Measurements from ENCODE around the gene NCOR2. TPM values are rescaled to one million over a fixed set of nuclear protein-coding genes. Genes with fewer than 3 reads are reported as not detected.
A peak's percentile ranks its signal among the peaks of the same experiment; 100 is the strongest.

Gene NCOR2
- total RNA-seq, 1 experiment from 2014 or later, result 153 TPM

- Histone ChIP-seq H3K36me3 (ENCODE audit: control insufficient read depth in 1 of 2, insufficient read depth in 2 of 2, low read length in 2 of 2) (no peaks in the 10 kb centered on the region), H3K4me2 (ENCODE audit: low read length) (no peak overlapping the region), H3K9me3 (ENCODE audit: control insufficient read depth in 1 of 2, insufficient read depth in 1 of 2, low read depth in 1 of 2, low read length in 2 of 2) (no peaks in the 10 kb centered on the region), H3K27ac (ENCODE audit: low read depth, low read length) (no peak overlapping the region), H3K9me2 (ENCODE audit: insufficient read depth) (no peaks in the 10 kb centered on the region), H3K4me1 (ENCODE audit: control insufficient read depth in 1 of 2, insufficient read depth in 2 of 2, low read length in 2 of 2) (peaks cover 27 to 31% of the 10 kb centered on the region in 2 experiments), H3K9ac (ENCODE audit: low read length) (no peak overlapping the region), H4K20me1 (ENCODE audit: insufficient read depth) (no peaks in the 10 kb centered on the region), H3K79me2 (ENCODE audit: insufficient read depth, low read length) (no peaks in the 10 kb centered on the region), H3K27me3 (ENCODE audit: insufficient read depth, low read length) (no peaks in the 10 kb centered on the region), H3K4me3 (replicated peaks in 1 of 2; ENCODE audit: low read depth in 1 of 2, low read length in 2 of 2) (no peak overlapping the region), H2AFZ (ENCODE audit: low read depth, low read length, poor library complexity, severe bottlenecking) (no peak overlapping the region)
- TF ChIP-seq RAD21 (IDR thresholded peaks at IDR 0.05; ENCODE audit: low read depth) (no peak), YY1 (IDR thresholded peaks at IDR 0.05; ENCODE audit: extremely low read depth, insufficient replicate concordance, low read depth, low read length) (peak; percentile 51)
- DNase-seq (ENCODE audit: low read depth, low spot score) (no peak), ATAC-seq (0 out of 2 replicates have a peak, but pooled peaks have one; percentile 20)
- ChIA-PET POLR2A (no interaction called here), CTCF (no interaction called here), RAD21 (ENCODE audit: low non-redundant PET in 1 of 2, low total read pairs in 2 of 2, uncharacterized antibody in 2 of 2, unreplicated experiment in 2 of 2) (no interaction called here)
- intact Hi-C loops (cut with micrococcal nuclease), result no loop called here
- no TSS peak for BruUV-seq (replicated peaks)
Observed at GRCh38 chr12:124605150-124605882, 37.9 kb upstream of the NCOR2 start.

DNA sequence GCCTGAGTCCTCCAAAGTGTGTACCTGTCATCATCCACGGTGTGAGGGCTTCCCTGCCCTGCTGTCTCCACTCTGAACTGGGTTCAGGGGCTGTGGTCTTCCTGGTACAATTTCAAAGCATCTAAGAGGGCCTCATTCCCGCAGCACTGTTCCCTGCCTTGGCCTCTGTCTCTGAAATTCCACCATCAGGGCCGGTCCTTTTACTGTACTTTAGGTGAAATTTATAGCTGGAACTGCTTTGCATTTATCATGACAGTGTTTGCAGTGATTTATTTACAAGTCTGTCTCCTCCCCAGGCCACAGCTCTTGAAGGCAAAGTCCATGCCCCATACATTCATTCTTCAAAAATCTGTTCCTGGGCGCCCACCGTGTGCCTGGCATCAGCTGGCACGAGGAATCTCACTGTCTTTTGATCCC lies 36.9 kb upstream of the NCOR2 start:
- Histone ChIP-seq H3K79me2 (ENCODE audit: insufficient read depth, low read length) (no peaks in the 10 kb centered on the region), H3K4me1 (ENCODE audit: control insufficient read depth in 1 of 2, insufficient read depth in 2 of 2, low read length in 2 of 2) (peaks cover 16 to 20% of the 10 kb centered on the region in 2 experiments), H3K9ac (ENCODE audit: low read length) (no peak overlapping the region), H3K27ac (ENCODE audit: low read depth, low read length) (no peak overlapping the region), H4K20me1 (ENCODE audit: insufficient read depth) (no peaks in the 10 kb centered on the region), H3K9me2 (ENCODE audit: insufficient read depth) (no peaks in the 10 kb centered on the region), H3K4me2 (ENCODE audit: low read length) (no peak overlapping the region), H3K4me3 (replicated peaks in 1 of 2; ENCODE audit: low read depth in 1 of 2, low read length in 2 of 2) (no peak overlapping the region), H3K36me3 (ENCODE audit: control insufficient read depth in 1 of 2, insufficient read depth in 2 of 2, low read length in 2 of 2) (no peaks in the 10 kb centered on the region), H3K27me3 (ENCODE audit: insufficient read depth, low read length) (no peaks in the 10 kb centered on the region), H3K9me3 (ENCODE audit: control insufficient read depth in 1 of 2, insufficient read depth in 1 of 2, low read depth in 1 of 2, low read length in 2 of 2) (no peaks in the 10 kb centered on the region), H2AFZ (ENCODE audit: low read depth, low read length, poor library complexity, severe bottlenecking) (no peak overlapping the region)
- no peak for TF ChIP-seq TCF7L2 (IDR thresholded peaks at IDR 0.05; ENCODE audit: borderline replicate concordance, extremely low read depth, insufficient read depth, insufficient read length)
- no peak for TF ChIP-seq CBX3 (IDR thresholded peaks at IDR 0.05; ENCODE audit: low read depth)
- TF ChIP-seq CEBPB (IDR thresholded peaks at IDR 0.05; ENCODE audit: low read depth), result no peak
- no peak for TF ChIP-seq EZH2phosphoT487 (IDR thresholded peaks at IDR 0.05; ENCODE audit: borderline replicate concordance)
- no peak for TF ChIP-seq ZFX (IDR thresholded peaks at IDR 0.05)
- no peak for TF ChIP-seq EGR1 (IDR thresholded peaks at IDR 0.05; ENCODE audit: low read depth)
- TF ChIP-seq JUND (IDR thresholded peaks at IDR 0.05), result no peak
- no peak for TF ChIP-seq ZBTB33 (IDR thresholded peaks at IDR 0.05; ENCODE audit: extremely low read depth, insufficient replicate concordance, low read length)
- no peak for TF ChIP-seq POLR2AphosphoS5 (IDR thresholded peaks at IDR 0.05; ENCODE audit: low read depth, low read length)
- TF ChIP-seq, protein P1, sequence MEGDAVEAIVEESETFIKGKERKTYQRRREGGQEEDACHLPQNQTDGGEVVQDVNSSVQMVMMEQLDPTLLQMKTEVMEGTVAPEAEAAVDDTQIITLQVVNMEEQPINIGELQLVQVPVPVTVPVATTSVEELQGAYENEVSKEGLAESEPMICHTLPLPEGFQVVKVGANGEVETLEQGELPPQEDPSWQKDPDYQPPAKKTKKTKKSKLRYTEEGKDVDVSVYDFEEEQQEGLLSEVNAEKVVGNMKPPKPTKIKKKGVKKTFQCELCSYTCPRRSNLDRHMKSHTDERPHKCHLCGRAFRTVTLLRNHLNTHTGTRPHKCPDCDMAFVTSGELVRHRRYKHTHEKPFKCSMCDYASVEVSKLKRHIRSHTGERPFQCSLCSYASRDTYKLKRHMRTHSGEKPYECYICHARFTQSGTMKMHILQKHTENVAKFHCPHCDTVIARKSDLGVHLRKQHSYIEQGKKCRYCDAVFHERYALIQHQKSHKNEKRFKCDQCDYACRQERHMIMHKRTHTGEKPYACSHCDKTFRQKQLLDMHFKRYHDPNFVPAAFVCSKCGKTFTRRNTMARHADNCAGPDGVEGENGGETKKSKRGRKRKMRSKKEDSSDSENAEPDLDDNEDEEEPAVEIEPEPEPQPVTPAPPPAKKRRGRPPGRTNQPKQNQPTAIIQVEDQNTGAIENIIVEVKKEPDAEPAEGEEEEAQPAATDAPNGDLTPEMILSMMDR (IDR thresholded peaks at IDR 0.05 in 2 of 3, conservative IDR thresholded peaks at IDR 0.05 in 1 of 3; ENCODE audit: borderline replicate concordance in 1 of 3, insufficient read depth in 1 of 3, low read depth in 2 of 3, low read length in 2 of 3), result no peak
- TF ChIP-seq FOSL1 (IDR thresholded peaks at IDR 0.05; ENCODE audit: low read depth), result no peak
- no peak for TF ChIP-seq RAD21 (IDR thresholded peaks at IDR 0.05; ENCODE audit: low read depth)
- no peak for TF ChIP-seq SRF (IDR thresholded peaks at IDR 0.05; ENCODE audit: low read depth)
- no peak for TF ChIP-seq YY1 (IDR thresholded peaks at IDR 0.05; ENCODE audit: extremely low read depth, insufficient replicate concordance, low read depth, low read length)
- TF ChIP-seq POLR2A (IDR thresholded peaks at IDR 0.05; ENCODE audit: borderline replicate concordance, extremely low read depth, insufficient read depth, insufficient read length), result no peak
- BruUV-seq (replicated peaks), result no TSS peak
- CTCF ChIA-PET, result no interaction called here
- intact Hi-C loops (cut with micrococcal nuclease), result no loop called here
- no peak for DNase-seq (ENCODE audit: low read depth, low spot score)
- POLR2A ChIA-PET, result no interaction called here
- RAD21 ChIA-PET (ENCODE audit: low non-redundant PET in 1 of 2, low total read pairs in 2 of 2, uncharacterized antibody in 2 of 2, unreplicated experiment in 2 of 2), result no interaction called here
- ATAC-seq, result no peak

Measured in HCT116 (cell line).